NB4 (cell line): ENCODE data around the gene TAGLN2.
A peak's percentile ranks its signal among the peaks of the same experiment; 100 is the strongest.

ENCODE experiments used
- DNase-seq: peaks from one replicate; pipeline ENCODE4 v3.0.0; 2010; ENCODE audit warnings: low read depth
- H3K4me3 ChIP-seq: one replicate; pipeline ENCODE4 v1.5.1; 2011; ENCODE audit warnings: mild to moderate bottlenecking, low read depth, low read length, moderate library complexity
- MYC ChIP-seq: IDR thresholded peaks from 2 replicates; pipeline ENCODE4 v1.6.1; 2011; ENCODE audit warnings: low read depth, low read length
- POLR2A ChIP-seq: IDR thresholded peaks from 2 replicates; pipeline ENCODE4 v1.6.1; 2011; ENCODE audit warnings: mild to moderate bottlenecking; ENCODE audit not compliant: insufficient read length; ENCODE audit errors: extremely low read depth
- TF ChIP-seq, protein P1 (sequence below): IDR thresholded peaks from one replicate; pipeline ENCODE4 v1.5.1; 2012; ENCODE audit warnings: low read depth, low read length
- TF ChIP-seq, protein P2 (sequence below): IDR thresholded peaks from 2 replicates; pipeline ENCODE4 v1.6.1; 2011; ENCODE audit warnings: low read depth, low read length

The TAGLN2 gene

GRCh38 chr1:159952932-159953331 lies 27.6 kb upstream of the TAGLN2 start:
- TF ChIP-seq, protein P1, sequence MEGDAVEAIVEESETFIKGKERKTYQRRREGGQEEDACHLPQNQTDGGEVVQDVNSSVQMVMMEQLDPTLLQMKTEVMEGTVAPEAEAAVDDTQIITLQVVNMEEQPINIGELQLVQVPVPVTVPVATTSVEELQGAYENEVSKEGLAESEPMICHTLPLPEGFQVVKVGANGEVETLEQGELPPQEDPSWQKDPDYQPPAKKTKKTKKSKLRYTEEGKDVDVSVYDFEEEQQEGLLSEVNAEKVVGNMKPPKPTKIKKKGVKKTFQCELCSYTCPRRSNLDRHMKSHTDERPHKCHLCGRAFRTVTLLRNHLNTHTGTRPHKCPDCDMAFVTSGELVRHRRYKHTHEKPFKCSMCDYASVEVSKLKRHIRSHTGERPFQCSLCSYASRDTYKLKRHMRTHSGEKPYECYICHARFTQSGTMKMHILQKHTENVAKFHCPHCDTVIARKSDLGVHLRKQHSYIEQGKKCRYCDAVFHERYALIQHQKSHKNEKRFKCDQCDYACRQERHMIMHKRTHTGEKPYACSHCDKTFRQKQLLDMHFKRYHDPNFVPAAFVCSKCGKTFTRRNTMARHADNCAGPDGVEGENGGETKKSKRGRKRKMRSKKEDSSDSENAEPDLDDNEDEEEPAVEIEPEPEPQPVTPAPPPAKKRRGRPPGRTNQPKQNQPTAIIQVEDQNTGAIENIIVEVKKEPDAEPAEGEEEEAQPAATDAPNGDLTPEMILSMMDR = no peak
- no peak for TF ChIP-seq MYC
- no peak for TF ChIP-seq POLR2A
- TF ChIP-seq, protein P2, sequence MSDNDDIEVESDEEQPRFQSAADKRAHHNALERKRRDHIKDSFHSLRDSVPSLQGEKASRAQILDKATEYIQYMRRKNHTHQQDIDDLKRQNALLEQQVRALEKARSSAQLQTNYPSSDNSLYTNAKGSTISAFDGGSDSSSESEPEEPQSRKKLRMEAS = no peak
- DNase-seq = no peak
- H3K4me3 ChIP-seq = no peak overlapping the region

- no peak overlapping the region for H3K4me3 ChIP-seq
- no peak for DNase-seq
- TF ChIP-seq, protein P1 = no peak
- no peak for TF ChIP-seq POLR2A
- TF ChIP-seq, protein P2 = no peak
- no peak for TF ChIP-seq MYC
These were observed 26.2 kb upstream of the TAGLN2 start for GRCh38 chr1:159951551-159951950.

DNA sequence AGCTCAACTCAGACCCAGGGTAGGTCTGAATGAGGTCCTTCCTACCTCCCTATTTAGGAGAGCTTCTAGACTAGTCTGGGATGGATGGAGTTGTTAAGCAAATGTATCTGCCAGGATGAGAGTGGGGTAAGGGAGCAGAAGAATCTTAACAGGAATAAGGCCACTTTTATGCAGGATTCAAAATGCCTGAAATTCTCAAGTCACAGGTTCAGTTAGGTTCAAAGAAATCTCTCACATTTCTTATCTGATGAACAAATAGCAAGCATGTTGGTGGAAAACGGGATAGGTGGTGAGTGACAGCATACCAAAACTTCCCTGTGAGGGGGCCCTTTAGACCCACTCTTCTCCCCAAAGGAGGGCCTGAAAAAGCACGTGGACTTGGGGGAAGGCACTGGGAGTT lies 25.7 kb upstream of the TAGLN2 start:
- no peak for DNase-seq
- TF ChIP-seq, protein P2 = no peak
- no peak for TF ChIP-seq MYC
- no peak for TF ChIP-seq POLR2A
- TF ChIP-seq, protein P1 = no peak
- no peak overlapping the region for H3K4me3 ChIP-seq

GRCh38 chr1:159949981-159950381 lies 24.7 kb upstream of the TAGLN2 start:
- DNase-seq = peak; percentile 58
- TF ChIP-seq, protein P2 = no peak
- TF ChIP-seq MYC = no peak
- no peak overlapping the region for H3K4me3 ChIP-seq

DNA sequence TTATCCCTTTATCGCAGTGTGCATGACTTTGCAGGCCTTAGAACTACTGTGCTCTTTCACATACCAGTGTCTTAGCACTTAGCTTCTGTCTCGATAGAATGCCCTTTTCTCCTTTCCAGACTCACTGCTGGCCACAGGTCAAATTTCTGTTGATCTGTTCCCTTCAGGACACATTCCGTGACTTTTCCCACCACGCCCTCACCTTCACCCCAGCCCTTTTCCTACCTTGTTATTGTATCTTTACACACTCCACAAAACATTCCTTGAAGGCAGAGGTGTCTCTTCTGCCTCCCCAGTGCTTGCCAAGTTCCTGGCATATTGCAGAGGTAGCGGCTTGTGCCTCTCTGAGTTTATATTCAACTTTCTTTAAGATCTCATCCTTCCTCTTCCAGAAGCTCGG lies 23.8 kb upstream of the TAGLN2 start:
- no peak for TF ChIP-seq POLR2A
- TF ChIP-seq, protein P1 = no peak
- TF ChIP-seq MYC = no peak
- TF ChIP-seq, protein P2 = no peak
- no peak for DNase-seq

GRCh38 chr1:159947942-159948341 lies 22.6 kb upstream of the TAGLN2 start:
- TF ChIP-seq, protein P2 = no peak
- TF ChIP-seq MYC (no peak), POLR2A (no peak)
- TF ChIP-seq, protein P1 = no peak
- no peak overlapping the region for H3K4me3 ChIP-seq
- DNase-seq = no peak

More for the DNA sequence above, 23.8 kb upstream of the TAGLN2 start:
- H3K4me3 ChIP-seq = no peak overlapping the region
